WERI-Rb-1 (cell line): ENCODE measurements around the gene NDUFS8.

Source experiments
- DNase-seq: peaks from one replicate; pipeline ENCODE4 v3.0.0-alpha.2; 2020
- H3K27ac ChIP-seq: fragments of 250-450 bp; sonication (Bioruptor Pico); 2 replicates; pipeline ENCODE4 v1.5.1; 2020; ENCODE audit warnings: mild to moderate bottlenecking, moderate library complexity
- H3K27me3 ChIP-seq: fragments of 250-450 bp; sonication (Bioruptor Pico); 2 replicates; pipeline ENCODE4 v1.5.1; 2021; ENCODE audit warnings: mild to moderate bottlenecking, low read depth, moderate library complexity; ENCODE audit not compliant: insufficient read depth, severe bottlenecking
- H3K36me3 ChIP-seq: fragments of 250-450 bp; sonication (Bioruptor Pico); 2 replicates; pipeline ENCODE4 v1.5.1; 2020; ENCODE audit warnings: mild to moderate bottlenecking, moderate library complexity
- H3K4me3 ChIP-seq: 2 replicates; pipeline ENCODE4 v1.5.1; 2011; ENCODE audit warnings: low read depth, mild to moderate bottlenecking, control low read depth, low read length
- H3K9me3 ChIP-seq: fragments of 250-450 bp; sonication (Bioruptor Pico); 2 replicates; pipeline ENCODE4 v1.5.1; 2021; ENCODE audit warnings: mild to moderate bottlenecking, moderate library complexity; ENCODE audit not compliant: severe bottlenecking
- CTCF ChIP-seq: IDR thresholded peaks from 2 replicates; pipeline ENCODE4 v1.5.1; 2011; ENCODE audit warnings: low read depth, mild to moderate bottlenecking, control low read depth, inconsistent platforms, low read length

Gene NDUFS8

GRCh38 chr11:67999704-68000103, 30.8 kb upstream of the NDUFS8 start:
- Histone ChIP-seq H3K27ac (no peak overlapping the region), H3K27me3 (no peaks in the 10 kb centered on the region), H3K9me3 (no peaks in the 10 kb centered on the region), H3K36me3 (no peaks in the 10 kb centered on the region), H3K4me3 (no peak overlapping the region)
- no peak for DNase-seq
- no peak for TF ChIP-seq CTCF

GRCh38 chr11:68002575-68002937, 27.9 kb upstream of the NDUFS8 start:
- TF ChIP-seq CTCF = no peak
- H3K27ac ChIP-seq = no peak overlapping the region
- H3K27me3 ChIP-seq = no peaks in the 10 kb centered on the region
- no peak for DNase-seq
- no peak overlapping the region for H3K4me3 ChIP-seq
- H3K36me3 ChIP-seq = no peaks in the 10 kb centered on the region
- H3K9me3 ChIP-seq = no peaks in the 10 kb centered on the region

GRCh38 chr11:68002938-68003845, 27.3 kb upstream of the NDUFS8 start:
- TF ChIP-seq CTCF = no peak
- Histone ChIP-seq H3K4me3 (peak overlapping the region; percentile 46), H3K9me3 (no peaks in the 10 kb centered on the region), H3K27me3 (no peaks in the 10 kb centered on the region), H3K27ac (no peak overlapping the region), H3K36me3 (no peaks in the 10 kb centered on the region)
- no peak for DNase-seq

- no peaks in the 10 kb centered on the region for H3K36me3 ChIP-seq
- H3K27ac ChIP-seq = no peak within 1 kb of the TSS; the same call in 1 of the 2 replicates
- no peaks in the 10 kb centered on the region for H3K9me3 ChIP-seq
- no peaks in the 10 kb centered on the region for H3K27me3 ChIP-seq
- peak within 1 kb of the TSS; percentile 46 for H3K4me3 ChIP-seq
- TF ChIP-seq CTCF = no peak
- DNase-seq = peak; percentile 93
These were observed 26.5 kb upstream of the NDUFS8 start, which contains the start of gene UNC93B1 for GRCh38 chr11:68003846-68004550. Gene UNC93B1, minus strand, starts transcription at chr11:68004097. Its CDS starts 54 bp downstream, at chr11:68004043.

- DNase-seq = no peak
- peak overlapping the region; percentile 46 for H3K4me3 ChIP-seq
- TF ChIP-seq CTCF = no peak
These were observed 25.7 kb upstream of the NDUFS8 start for GRCh38 chr11:68004551-68005335.

More at GRCh38 chr11:68004551-68005335, 25.7 kb upstream of the NDUFS8 start:
- Histone ChIP-seq H3K27ac (no peak overlapping the region), H3K36me3 (no peaks in the 10 kb centered on the region), H3K9me3 (no peaks in the 10 kb centered on the region), H3K27me3 (no peaks in the 10 kb centered on the region)
